ENCODE data around the gene KIT. TPM values are rescaled to one million over a fixed set of nuclear protein-coding genes. Genes with fewer than 3 reads are reported as not detected.
A peak's percentile ranks its signal among the peaks of the same experiment; 100 is the strongest.

The KIT gene
- total RNA-seq, 2 experiments from 2014 or later = 0.05 to 0.36 TPM

DNA sequence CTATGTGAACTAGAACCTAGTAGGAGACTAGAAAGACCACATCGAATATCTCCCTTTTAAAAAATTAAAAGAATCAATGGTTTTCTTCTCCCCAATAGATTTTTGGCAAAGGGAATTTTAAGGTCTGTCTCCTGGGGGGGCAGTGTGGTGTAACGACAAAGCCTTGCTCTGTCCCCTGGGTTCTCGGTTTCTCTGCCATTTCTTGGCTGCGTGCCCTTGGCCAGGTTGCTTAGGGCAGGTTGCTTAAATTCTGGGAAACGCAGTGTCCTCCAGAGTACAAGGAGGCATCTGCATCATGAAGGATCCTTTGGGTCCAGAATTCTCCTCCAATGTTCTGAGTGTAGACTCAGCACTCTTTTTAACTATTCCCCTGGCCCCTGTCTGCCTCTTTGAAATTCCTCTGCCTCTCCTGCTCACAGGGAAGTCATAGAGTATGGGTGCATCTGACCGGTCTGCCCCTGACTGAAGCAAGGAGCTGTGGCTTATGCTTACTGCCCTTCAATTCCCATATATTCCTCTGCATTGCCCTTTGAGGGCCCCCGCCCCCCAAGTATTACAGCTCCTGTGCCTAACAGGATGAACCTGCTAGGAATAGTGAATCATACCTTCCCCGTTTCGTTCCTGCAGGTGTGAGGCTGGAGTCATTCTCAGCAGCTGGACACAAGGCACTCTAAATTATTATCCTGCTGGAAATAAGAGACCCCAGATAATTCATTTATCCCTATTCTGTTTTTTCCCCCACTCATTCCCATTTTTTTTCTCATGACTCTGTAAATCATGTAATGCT, 2.2 kb downstream of the KIT start:
- CTCF ChIA-PET = no interaction called here
- Mint-ChIP-seq H3K4me3 (peak overlapping the region; percentile 18), H3K27me3 (peaks cover 73% of the 10 kb centered on the region), H3K27ac (no peak overlapping the region), H3K4me1 (ENCODE audit: low read depth) (peaks cover 25% of the 10 kb centered on the region), H3K9me3 (no peaks in the 10 kb centered on the region), H3K36me3 (ENCODE audit: low read depth) (no peaks in the 10 kb centered on the region)
- Histone ChIP-seq H3K4me1 (ENCODE audit: insufficient read depth, low read length) (peaks cover 24% of the 10 kb centered on the region), H3K36me3 (ENCODE audit: insufficient read depth, low read length) (no peaks in the 10 kb centered on the region), H3K4me3 (ENCODE audit: low read length) (no peak overlapping the region), H3K9me3 (ENCODE audit: control insufficient read depth in 1 of 2, insufficient read depth in 1 of 2, low read length in 2 of 2) (peaks cover 0 to 6% of the 10 kb centered on the region in 2 experiments), H3K27ac (ENCODE audit: low read depth in 1 of 2, low read length in 2 of 2) (no peak overlapping the region), H3K27me3 (ENCODE audit: control insufficient read depth in 1 of 2, insufficient read depth in 2 of 2, low read length in 2 of 2) (peaks cover 43 to 56% of the 10 kb centered on the region in 2 experiments)
- TF ChIP-seq, protein P1, sequence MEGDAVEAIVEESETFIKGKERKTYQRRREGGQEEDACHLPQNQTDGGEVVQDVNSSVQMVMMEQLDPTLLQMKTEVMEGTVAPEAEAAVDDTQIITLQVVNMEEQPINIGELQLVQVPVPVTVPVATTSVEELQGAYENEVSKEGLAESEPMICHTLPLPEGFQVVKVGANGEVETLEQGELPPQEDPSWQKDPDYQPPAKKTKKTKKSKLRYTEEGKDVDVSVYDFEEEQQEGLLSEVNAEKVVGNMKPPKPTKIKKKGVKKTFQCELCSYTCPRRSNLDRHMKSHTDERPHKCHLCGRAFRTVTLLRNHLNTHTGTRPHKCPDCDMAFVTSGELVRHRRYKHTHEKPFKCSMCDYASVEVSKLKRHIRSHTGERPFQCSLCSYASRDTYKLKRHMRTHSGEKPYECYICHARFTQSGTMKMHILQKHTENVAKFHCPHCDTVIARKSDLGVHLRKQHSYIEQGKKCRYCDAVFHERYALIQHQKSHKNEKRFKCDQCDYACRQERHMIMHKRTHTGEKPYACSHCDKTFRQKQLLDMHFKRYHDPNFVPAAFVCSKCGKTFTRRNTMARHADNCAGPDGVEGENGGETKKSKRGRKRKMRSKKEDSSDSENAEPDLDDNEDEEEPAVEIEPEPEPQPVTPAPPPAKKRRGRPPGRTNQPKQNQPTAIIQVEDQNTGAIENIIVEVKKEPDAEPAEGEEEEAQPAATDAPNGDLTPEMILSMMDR (IDR thresholded peaks at IDR 0.05) = no peak
- POLR2A ChIA-PET = no interaction called here
- DNase-seq (no peak), ATAC-seq (ENCODE audit: poor library complexity) (no peak)
- intact Hi-C loops (cut with DNase I, micrococcal nuclease) = no loop called here

DNA sequence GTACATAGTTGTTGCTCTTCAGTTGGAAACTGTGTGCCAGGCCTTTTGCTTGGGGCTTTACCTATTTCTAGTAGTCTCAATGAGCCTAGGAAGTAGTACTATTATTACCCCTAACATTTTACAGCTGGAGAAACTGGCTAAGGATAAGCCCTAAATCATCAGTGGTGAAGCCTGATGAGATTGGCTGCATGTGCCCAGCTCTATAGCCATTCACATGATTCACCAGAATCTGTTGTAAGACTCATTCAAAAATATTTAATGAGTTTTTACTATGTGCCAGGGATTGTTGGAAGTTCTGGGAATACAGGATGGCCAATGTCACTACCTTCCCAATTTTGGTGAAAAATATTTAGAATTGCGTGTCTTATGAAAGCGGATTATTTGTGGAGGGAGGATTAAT, 2.8 kb downstream of the KIT start:
- Histone ChIP-seq H3K4me3 (ENCODE audit: low read length) (no peak overlapping the region), H3K36me3 (ENCODE audit: insufficient read depth, low read length) (no peaks in the 10 kb centered on the region), H3K4me1 (ENCODE audit: insufficient read depth, low read length) (peaks cover 24% of the 10 kb centered on the region), H3K9me3 (ENCODE audit: control insufficient read depth in 1 of 2, insufficient read depth in 1 of 2, low read length in 2 of 2) (peaks cover 0 to 6% of the 10 kb centered on the region in 2 experiments), H3K27ac (ENCODE audit: low read depth in 1 of 2, low read length in 2 of 2) (no peak overlapping the region), H3K27me3 (ENCODE audit: control insufficient read depth in 1 of 2, insufficient read depth in 2 of 2, low read length in 2 of 2) (peaks cover 43 to 59% of the 10 kb centered on the region in 2 experiments)
- Mint-ChIP-seq H3K9me3 (no peaks in the 10 kb centered on the region), H3K36me3 (ENCODE audit: low read depth) (no peaks in the 10 kb centered on the region), H3K27me3 (peaks cover 74% of the 10 kb centered on the region), H3K4me1 (ENCODE audit: low read depth) (peaks cover 25% of the 10 kb centered on the region), H3K27ac (no peak overlapping the region), H3K4me3 (no peak overlapping the region)
- ChIA-PET CTCF (no interaction called here), POLR2A (no interaction called here)
- TF ChIP-seq, protein P1 (IDR thresholded peaks at IDR 0.05) = no peak
- intact Hi-C loops (cut with DNase I, micrococcal nuclease) = no loop called here
- DNase-seq (no peak), ATAC-seq (ENCODE audit: poor library complexity) (no peak)

DNA sequence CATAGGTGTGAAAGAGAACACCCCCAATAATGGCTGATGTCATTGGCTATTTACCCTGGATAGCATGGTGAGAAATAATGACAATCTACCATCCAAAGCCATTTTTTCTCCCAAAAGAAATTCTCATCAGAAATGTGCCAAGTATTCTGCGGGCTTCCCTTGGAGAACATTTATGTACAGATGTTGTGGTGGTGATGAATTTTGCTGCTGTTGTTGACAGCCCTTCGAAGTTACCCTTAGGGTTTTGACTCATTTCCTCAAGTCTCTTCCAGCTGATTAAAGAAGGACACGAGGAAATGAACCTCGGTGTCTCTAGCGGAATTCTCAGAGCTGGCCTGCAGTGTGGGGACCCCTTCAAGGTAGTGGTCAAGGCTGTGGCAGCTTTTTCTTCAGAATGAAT, 3.4 kb downstream of the KIT start:
- TF ChIP-seq, protein P1 (IDR thresholded peaks at IDR 0.05) = no peak
- H3K4me1 ChIP-seq (ENCODE audit: insufficient read depth, low read length) = peaks cover 24% of the 10 kb centered on the region
- Mint-ChIP-seq H3K4me3 (no peak overlapping the region), H3K36me3 (ENCODE audit: low read depth) (no peaks in the 10 kb centered on the region), H3K27ac (no peak overlapping the region), H3K27me3 (peaks cover 72% of the 10 kb centered on the region), H3K4me1 (ENCODE audit: low read depth) (peaks cover 25% of the 10 kb centered on the region), H3K9me3 (no peaks in the 10 kb centered on the region)
- peaks cover 43 to 59% of the 10 kb centered on the region in 2 experiments for H3K27me3 ChIP-seq (ENCODE audit: control insufficient read depth in 1 of 2, insufficient read depth in 2 of 2, low read length in 2 of 2)
- H3K36me3 ChIP-seq (ENCODE audit: insufficient read depth, low read length) = no peaks in the 10 kb centered on the region
- intact Hi-C loops (cut with DNase I, micrococcal nuclease) = no loop called here
- H3K9me3 ChIP-seq (ENCODE audit: control insufficient read depth in 1 of 2, insufficient read depth in 1 of 2, low read length in 2 of 2) = peaks cover 0 to 6% of the 10 kb centered on the region in 2 experiments
- ChIA-PET CTCF (no interaction called here), POLR2A (no interaction called here)
- no peak overlapping the region for H3K27ac ChIP-seq (ENCODE audit: low read depth in 1 of 2, low read length in 2 of 2)
- DNase-seq (no peak), ATAC-seq (ENCODE audit: poor library complexity) (no peak)
- H3K4me3 ChIP-seq (ENCODE audit: low read length) = no peak overlapping the region
